SIG-M5 treated with dmso at 0.1 percent for 504 hours (cell line): ENCODE results near the gene RRP15.
A peak's percentile ranks its signal among the peaks of the same experiment; 100 is the strongest.

Source experiments
- DNase-seq: peaks from one replicate; lab custom pipeline; 2025; ENCODE audit not compliant: unreplicated experiment; lab: John Stamatoyannopoulos, UW

Gene RRP15

GRCh38 chr1:218284917-218285635, at the start of gene RRP15:
TSS of gene RRP15 (plus strand) at chr1:218285293. CDS start at chr1:218285317, 24 bp downstream.
- DNase-seq: peak; percentile 93

GRCh38 chr1:218242171-218242570, 42.9 kb upstream of the RRP15 start:
- DNase-seq: no peak

- DNase-seq: no peak
Measured at GRCh38 chr1:218247339-218247738, 37.8 kb upstream of the RRP15 start.

- no peak for DNase-seq
Measured at GRCh38 chr1:218249338-218250140, 35.6 kb upstream of the RRP15 start.

GRCh38 chr1:218250492-218250891, 34.6 kb upstream of the RRP15 start:
- DNase-seq: no peak

GRCh38 chr1:218254296-218254946, 30.7 kb upstream of the RRP15 start:
- DNase-seq: peak; percentile 20

GRCh38 chr1:218255090-218255489, 30.0 kb upstream of the RRP15 start:
- DNase-seq: no peak

GRCh38 chr1:218257371-218257770, 27.7 kb upstream of the RRP15 start:
- no peak for DNase-seq

GRCh38 chr1:218257971-218258370, 27.1 kb upstream of the RRP15 start:
- DNase-seq: no peak

- no peak for DNase-seq
Measured at GRCh38 chr1:218259339-218259738, 25.8 kb upstream of the RRP15 start.

GRCh38 chr1:218259800-218260199, 25.3 kb upstream of the RRP15 start:
- DNase-seq: peak; percentile 27

GRCh38 chr1:218262259-218262658, 22.8 kb upstream of the RRP15 start:
- DNase-seq: no peak

- DNase-seq: no peak
Measured at GRCh38 chr1:218266356-218266755, 18.7 kb upstream of the RRP15 start.

- DNase-seq: no peak
Measured at GRCh38 chr1:218272366-218272765, 12.7 kb upstream of the RRP15 start.

GRCh38 chr1:218273762-218274479, 11.2 kb upstream of the RRP15 start:
- DNase-seq: no peak

- no peak for DNase-seq
Measured at GRCh38 chr1:218274511-218274910, 10.6 kb upstream of the RRP15 start.

- DNase-seq: no peak
Measured at GRCh38 chr1:218275823-218276222, 9.3 kb upstream of the RRP15 start.

GRCh38 chr1:218281285-218281684, 3.8 kb upstream of the RRP15 start:
- peak; percentile 44 for DNase-seq

- DNase-seq: no peak
Measured at GRCh38 chr1:218284377-218284916, 646 bp upstream of the RRP15 start.

GRCh38 chr1:218292515-218292914, 7.4 kb downstream of the RRP15 start:
- DNase-seq: no peak

- no peak for DNase-seq
Measured at GRCh38 chr1:218294546-218294945, 9.5 kb downstream of the RRP15 start.
